C4-2B (cell line): Measurements from ENCODE around the gene RPS6KL1.

ENCODE experiments used
- H3K27ac ChIP-seq: fragments of 450-650 bp; 2 replicates; pipeline ENCODE4 v1.5.1; 2017
- ZFX ChIP-seq: fragments of 450-650 bp; IDR thresholded peaks from 2 replicates; pipeline ENCODE4 v1.6.1; 2017
- TF ChIP-seq, protein P1 (sequence below): fragments of 450-650 bp; conservative IDR thresholded peaks from 2 replicates; pipeline ENCODE4 v1.5.1; 2017; ENCODE audit warnings: mild to moderate bottlenecking

The RPS6KL1 gene

DNA sequence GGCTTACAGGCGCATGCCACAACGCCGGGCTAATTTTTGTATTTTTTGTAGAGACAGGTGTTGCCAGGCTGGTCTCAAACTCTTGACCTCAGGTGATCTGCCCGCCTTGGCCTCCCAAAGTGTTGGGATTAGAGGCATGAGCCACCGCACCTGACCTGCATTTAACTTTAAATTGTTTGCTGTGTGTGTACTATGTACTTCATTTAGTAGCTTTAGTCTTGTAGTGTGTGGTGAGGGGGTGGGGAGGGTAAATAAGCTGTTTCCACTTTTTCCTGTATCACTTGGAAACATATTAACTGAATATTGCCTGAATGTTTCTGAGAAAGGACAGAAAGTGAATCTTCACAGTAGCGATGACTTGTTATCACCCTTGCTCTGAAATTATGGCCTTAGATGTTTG is 32.8 kb downstream of the RPS6KL1 start:
- no peak overlapping the region for H3K27ac ChIP-seq
- TF ChIP-seq, protein P1, sequence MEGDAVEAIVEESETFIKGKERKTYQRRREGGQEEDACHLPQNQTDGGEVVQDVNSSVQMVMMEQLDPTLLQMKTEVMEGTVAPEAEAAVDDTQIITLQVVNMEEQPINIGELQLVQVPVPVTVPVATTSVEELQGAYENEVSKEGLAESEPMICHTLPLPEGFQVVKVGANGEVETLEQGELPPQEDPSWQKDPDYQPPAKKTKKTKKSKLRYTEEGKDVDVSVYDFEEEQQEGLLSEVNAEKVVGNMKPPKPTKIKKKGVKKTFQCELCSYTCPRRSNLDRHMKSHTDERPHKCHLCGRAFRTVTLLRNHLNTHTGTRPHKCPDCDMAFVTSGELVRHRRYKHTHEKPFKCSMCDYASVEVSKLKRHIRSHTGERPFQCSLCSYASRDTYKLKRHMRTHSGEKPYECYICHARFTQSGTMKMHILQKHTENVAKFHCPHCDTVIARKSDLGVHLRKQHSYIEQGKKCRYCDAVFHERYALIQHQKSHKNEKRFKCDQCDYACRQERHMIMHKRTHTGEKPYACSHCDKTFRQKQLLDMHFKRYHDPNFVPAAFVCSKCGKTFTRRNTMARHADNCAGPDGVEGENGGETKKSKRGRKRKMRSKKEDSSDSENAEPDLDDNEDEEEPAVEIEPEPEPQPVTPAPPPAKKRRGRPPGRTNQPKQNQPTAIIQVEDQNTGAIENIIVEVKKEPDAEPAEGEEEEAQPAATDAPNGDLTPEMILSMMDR = no peak
- TF ChIP-seq ZFX = no peak

DNA sequence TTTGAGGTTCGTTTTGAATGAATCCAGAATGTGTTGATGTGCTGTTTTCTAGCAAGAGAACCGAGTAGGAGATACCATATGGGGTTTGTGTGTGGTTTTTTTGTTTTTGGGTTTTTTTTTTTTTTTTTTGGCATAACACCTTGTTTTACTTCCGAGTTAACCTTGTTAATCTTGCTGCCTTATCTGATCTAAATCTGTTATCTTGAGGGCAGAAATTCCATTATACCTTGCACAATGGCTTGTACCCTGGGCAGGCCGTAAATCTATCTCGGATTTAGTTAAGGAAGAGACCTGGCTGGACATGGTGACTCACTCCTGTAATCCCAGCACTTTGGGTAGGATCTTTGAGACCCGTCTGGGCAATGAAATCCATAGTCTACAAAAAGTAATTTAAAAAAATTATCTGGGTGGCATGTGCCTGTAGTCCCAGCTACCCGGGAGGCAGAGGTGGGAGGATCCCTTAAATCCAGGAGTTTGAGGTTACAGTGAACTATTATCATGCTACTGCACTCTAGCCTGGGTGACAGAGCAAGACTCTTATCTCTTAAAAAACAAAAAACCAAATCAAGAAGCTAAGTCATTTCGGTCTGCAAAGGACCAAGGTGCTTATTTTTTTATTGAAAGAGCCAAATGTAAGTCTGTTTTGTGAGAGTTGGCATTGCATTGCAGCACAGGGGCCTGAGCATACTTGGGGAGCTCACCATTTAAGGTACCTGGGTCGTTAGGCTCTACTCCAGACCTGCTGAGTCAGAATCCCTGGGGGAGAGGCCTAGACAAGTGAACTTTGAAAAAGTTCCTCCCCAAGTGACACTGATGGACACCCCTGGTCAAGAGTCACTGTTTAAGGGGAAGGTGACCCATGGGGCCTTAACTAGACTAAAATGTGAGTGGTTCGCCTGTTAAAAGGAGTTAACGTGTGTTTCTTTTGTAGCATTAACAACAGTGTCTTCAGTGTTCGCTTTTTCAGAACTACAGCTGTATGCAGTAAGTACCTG is 34.6 kb downstream of the RPS6KL1 start:
- TF ChIP-seq, protein P1 = no peak
- TF ChIP-seq ZFX = no peak
- H3K27ac ChIP-seq = peak overlapping the region; percentile 33; the same call in 1 of the 2 replicates

DNA sequence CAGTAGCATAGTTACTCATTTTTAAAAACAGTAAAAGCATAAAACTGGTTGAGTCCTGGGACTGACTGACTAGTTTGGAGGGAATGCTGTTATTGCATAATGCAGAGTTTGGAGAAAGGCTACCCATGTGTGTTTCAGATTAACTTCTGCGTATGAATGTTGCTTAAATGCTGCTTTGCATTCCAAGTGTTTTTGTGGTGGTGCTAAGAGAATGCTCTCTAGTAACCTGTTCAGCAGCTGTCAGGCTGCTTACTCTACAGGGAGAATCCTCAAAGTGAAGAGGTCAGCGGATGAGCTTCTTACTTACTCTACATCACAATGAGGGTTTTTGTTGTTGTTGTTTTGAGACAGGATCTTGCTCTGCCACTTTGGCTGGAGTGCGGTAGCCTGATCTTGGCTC is 37.1 kb downstream of the RPS6KL1 start:
- no peak overlapping the region for H3K27ac ChIP-seq
- TF ChIP-seq, protein P1 = no peak
- no peak for TF ChIP-seq ZFX

DNA sequence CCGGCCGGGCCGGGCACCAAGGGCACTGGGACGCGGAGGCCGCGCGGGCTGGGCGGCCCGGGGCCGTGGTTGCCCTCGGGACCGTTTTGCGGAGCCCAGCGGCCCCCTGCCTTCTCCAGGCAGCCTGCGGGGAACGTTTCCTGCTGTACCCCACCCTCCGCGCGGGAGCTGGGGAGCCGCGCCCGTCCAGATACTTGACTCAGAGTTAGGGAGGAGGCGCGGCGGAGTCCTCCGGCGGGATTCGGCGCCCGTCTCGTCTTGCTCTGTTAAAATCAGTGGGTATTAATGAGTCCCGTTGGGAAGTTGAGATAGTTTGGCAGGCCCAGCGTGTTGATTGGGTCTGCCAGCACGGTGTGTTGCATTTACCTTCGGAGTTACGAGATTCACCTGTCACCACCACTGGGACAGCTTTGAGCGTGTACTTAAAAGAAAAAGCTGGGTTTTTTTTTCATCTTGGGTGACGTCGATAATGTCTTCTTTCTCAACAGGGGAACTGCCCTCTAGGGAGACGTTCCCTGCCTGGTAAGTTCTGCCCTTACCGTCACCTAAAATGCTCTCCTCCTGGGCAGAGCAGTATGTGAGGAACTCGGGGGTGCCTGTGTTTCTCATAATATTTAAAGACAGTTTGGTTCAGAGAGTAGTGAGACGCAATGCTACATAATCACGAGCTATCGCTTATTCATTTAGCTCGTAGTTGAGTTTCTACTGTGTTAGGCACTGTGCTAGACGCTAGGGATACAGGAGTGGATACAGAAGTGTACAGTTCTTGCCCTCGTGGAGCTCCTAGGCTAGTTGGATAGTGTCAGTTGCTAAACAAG is 40.7 kb downstream of the RPS6KL1 start:
- H3K27ac ChIP-seq = peak overlapping the region; percentile 85
- peak; percentile 97 for TF ChIP-seq ZFX
- TF ChIP-seq, protein P1 = no peak

DNA sequence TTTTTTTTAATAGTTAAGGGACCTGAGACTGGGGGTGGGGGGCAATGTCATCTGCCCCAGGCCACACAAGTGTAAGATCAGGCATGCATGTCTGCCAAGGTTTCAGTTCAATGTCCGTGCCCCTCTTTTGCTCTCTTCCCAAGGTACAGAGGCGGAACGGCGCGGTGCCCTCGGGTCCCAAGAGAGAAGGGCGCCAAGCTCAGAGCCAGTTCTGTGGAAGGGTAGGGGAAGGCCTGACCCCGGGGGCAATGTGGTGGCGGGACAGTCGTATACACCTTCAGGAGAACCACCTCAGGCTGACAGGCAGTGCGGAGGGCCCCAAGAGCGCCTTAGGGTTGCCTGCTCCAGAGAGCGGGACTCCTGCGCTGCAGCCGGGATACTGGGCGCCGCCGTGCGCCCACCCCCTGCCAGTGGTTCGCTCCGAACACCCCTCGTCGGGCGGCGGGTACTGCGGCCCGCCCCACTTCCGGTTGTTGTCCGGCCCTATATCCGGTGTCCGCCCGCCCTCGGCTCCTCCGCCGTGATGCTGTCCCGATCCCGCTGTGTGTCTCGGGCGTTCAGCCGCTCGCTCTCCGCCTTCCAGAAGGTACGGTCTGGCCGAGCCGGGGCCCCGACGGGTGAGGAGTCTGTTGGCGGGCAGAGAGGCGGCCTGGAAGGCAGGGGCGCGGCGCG is 41.5 kb downstream of the RPS6KL1 start, which contains the start of gene DLST:
Gene DLST (plus strand): TSS at position 486 of the 672 bp plus-strand sequence. CDS start 38 bp downstream, at position 524.
- no peak for TF ChIP-seq ZFX
- TF ChIP-seq, protein P1 = no peak
- H3K27ac ChIP-seq = peak within 1 kb of the TSS; percentile 85

DNA sequence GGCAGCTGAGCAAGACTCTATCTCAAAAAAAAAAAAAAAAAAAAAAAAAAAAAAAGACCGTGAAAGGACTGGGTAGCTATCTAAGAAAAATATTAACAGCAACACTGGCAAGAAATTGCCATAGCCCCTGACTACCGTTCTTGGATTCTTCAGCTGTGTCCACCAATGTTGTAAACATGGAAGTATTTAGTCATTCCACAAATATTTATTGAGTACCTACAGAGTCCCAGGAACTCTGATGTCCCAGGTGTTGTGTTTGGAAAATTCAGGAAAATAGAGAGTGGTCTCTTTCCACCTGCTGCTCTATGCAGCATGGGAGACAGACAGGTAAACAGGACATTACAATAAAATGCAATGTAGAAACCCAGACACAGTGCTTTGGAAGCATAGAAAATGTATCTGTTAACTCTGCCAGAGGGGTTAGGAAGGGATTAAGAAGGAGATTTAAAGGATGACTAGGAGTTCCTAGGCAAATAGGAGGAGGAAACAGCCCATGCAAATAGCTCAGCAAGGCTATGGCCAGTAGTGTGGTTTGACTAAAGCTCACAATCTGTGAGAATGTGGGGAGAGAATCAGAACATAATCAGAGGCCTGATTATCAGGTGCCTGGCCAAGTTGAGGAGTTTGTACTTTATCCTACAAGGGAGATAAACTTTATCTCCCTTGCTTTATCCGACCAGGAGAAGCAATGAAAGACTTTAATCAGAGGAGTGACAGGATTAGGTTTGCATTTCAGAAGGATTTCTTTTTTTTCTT is 43.5 kb downstream of the RPS6KL1 start:
- TF ChIP-seq, protein P1 = no peak
- no peak for TF ChIP-seq ZFX
- no peak overlapping the region for H3K27ac ChIP-seq
